SU-DHL-6 (cell line): ENCODE data around the gene SPECC1.

Source experiments
- H2AFZ ChIP-seq: fragments of 200-600 bp; sonication (generic); 2 replicates; pipeline ENCODE4 v1.6.1; 2014; ENCODE audit warnings: low read depth, mild to moderate bottlenecking, moderate library complexity, mixed read lengths, antibody characterized with exemption, low read length; ENCODE audit not compliant: severe bottlenecking
- H3F3A ChIP-seq: fragments of 200-600 bp; shearing (Covaris generic); 2 replicates; pipeline ENCODE4 v1.6.0; 2016; ENCODE audit warnings: antibody characterized with exemption, mild to moderate bottlenecking; ENCODE audit not compliant: insufficient read depth
- H3K27ac ChIP-seq: fragments of 200-600 bp; sonication (generic); 2 replicates; pipeline ENCODE4 v1.5.1; 2016; ENCODE audit warnings: low read depth, mild to moderate bottlenecking, low read length, moderate library complexity, mixed read lengths
- H3K27me3 ChIP-seq: fragments of 200-600 bp; sonication (generic), shearing (Covaris generic); 2 replicates; pipeline ENCODE4 v1.6.0; 2014; ENCODE audit warnings: mild to moderate bottlenecking, low read length
- H3K36me3 ChIP-seq: fragments of 200-600 bp; sonication (generic); 2 replicates; pipeline ENCODE4 v1.6.1; 2014; ENCODE audit warnings: mild to moderate bottlenecking, low read length, mixed read lengths
- H3K4me2 ChIP-seq: fragments of 300-600, 200-600 bp; shearing (Covaris generic), sonication (generic); 2 replicates; pipeline ENCODE4 v1.6.0; 2014; ENCODE audit warnings: low read length, low read depth, mild to moderate bottlenecking; ENCODE audit not compliant: poor library complexity, severe bottlenecking
- H3K4me3 ChIP-seq: fragments of 200-600 bp; sonication (generic); 2 replicates; pipeline ENCODE4 v1.5.1; 2014; ENCODE audit warnings: antibody characterized with exemption, low read length, mild to moderate bottlenecking, mixed read lengths; ENCODE audit not compliant: insufficient read depth, poor library complexity, severe bottlenecking
- H3K79me2 ChIP-seq: fragments of 200-600 bp; sonication (generic); 2 replicates; pipeline ENCODE4 v1.6.1; 2014; ENCODE audit warnings: mild to moderate bottlenecking, low read length, moderate library complexity; ENCODE audit not compliant: insufficient read depth
- H3K9ac ChIP-seq: fragments of 200-600 bp; sonication (generic); 2 replicates; pipeline ENCODE4 v1.7.0; 2014; ENCODE audit warnings: mild to moderate bottlenecking, low read length
- H3K9me2 ChIP-seq: fragments of 200-600 bp; sonication (generic); replicated peaks from 2 replicates; pipeline ENCODE4 v1.6.1; 2014; ENCODE audit warnings: low read length; ENCODE audit not compliant: insufficient read depth
- H3K9me3 ChIP-seq: fragments of 200-600 bp; sonication (generic); 2 replicates; pipeline ENCODE4 v1.6.1; 2014; ENCODE audit warnings: low read length, mixed read lengths; ENCODE audit not compliant: insufficient read depth
- H4K20me1 ChIP-seq: fragments of 200-600 bp; sonication (generic); 2 replicates; pipeline ENCODE4 v1.6.1; 2014; ENCODE audit warnings: low read depth, mild to moderate bottlenecking, antibody characterized with exemption, low read length, moderate library complexity, mixed read lengths
- EZH2phosphoT487 ChIP-seq: fragments of 200-600 bp; sonication (generic), shearing (Covaris generic); conservative IDR thresholded peaks from 2 replicates; pipeline ENCODE4 v1.6.1; 2018; ENCODE audit warnings: mild to moderate bottlenecking, antibody characterized with exemption, low read length, moderate library complexity, mixed read lengths
- TF ChIP-seq, protein P1 (sequence below): fragments of 200-600 bp; sonication (generic); IDR thresholded peaks from one replicate; pipeline ENCODE4 v1.5.1; 2017; ENCODE audit warnings: antibody characterized with exemption, mild to moderate bottlenecking, low read length, moderate library complexity; ENCODE audit not compliant: insufficient read depth, poor library complexity, severe bottlenecking

SPECC1 gene

GRCh38 chr17:20045476-20045875 is 36.3 kb downstream of the SPECC1 start:
- H4K20me1 ChIP-seq: no peaks in the 10 kb centered on the region
- H3K4me3 ChIP-seq: no peak overlapping the region
- no peaks in the 10 kb centered on the region for H3F3A ChIP-seq
- no peak for TF ChIP-seq EZH2phosphoT487
- TF ChIP-seq, protein P1, sequence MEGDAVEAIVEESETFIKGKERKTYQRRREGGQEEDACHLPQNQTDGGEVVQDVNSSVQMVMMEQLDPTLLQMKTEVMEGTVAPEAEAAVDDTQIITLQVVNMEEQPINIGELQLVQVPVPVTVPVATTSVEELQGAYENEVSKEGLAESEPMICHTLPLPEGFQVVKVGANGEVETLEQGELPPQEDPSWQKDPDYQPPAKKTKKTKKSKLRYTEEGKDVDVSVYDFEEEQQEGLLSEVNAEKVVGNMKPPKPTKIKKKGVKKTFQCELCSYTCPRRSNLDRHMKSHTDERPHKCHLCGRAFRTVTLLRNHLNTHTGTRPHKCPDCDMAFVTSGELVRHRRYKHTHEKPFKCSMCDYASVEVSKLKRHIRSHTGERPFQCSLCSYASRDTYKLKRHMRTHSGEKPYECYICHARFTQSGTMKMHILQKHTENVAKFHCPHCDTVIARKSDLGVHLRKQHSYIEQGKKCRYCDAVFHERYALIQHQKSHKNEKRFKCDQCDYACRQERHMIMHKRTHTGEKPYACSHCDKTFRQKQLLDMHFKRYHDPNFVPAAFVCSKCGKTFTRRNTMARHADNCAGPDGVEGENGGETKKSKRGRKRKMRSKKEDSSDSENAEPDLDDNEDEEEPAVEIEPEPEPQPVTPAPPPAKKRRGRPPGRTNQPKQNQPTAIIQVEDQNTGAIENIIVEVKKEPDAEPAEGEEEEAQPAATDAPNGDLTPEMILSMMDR: no peak
- H2AFZ ChIP-seq: no peak overlapping the region
- no peak overlapping the region for H3K4me2 ChIP-seq
- no peaks in the 10 kb centered on the region for H3K9me3 ChIP-seq
- no peaks in the 10 kb centered on the region for H3K27me3 ChIP-seq
- H3K79me2 ChIP-seq: no peaks in the 10 kb centered on the region
- H3K9me2 ChIP-seq: no peaks in the 10 kb centered on the region
- no peaks in the 10 kb centered on the region for H3K36me3 ChIP-seq
- no peak overlapping the region for H3K27ac ChIP-seq
- no peak overlapping the region for H3K9ac ChIP-seq

DNA sequence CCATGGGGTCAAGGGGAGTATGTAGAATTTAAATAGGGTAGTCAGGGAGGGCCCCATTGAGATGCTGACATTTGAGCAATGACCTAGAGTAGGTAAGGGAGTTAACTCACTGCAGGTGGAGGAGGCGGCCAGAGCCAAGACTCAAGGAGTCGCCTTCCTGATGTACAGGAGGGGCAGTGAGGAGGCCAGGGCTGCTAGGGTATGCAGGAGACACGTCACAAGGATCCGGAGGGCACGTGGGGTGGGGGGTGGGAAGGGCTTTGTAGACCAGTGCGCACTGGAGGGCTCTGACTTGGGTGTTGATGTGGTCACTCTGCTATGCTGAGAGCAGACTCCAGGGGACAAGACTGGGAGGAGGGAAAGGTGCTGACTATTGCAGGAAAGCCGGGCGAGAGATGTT is 37.5 kb downstream of the SPECC1 start:
- H3F3A ChIP-seq: no peaks in the 10 kb centered on the region
- H3K4me2 ChIP-seq: no peak overlapping the region
- no peaks in the 10 kb centered on the region for H3K9me3 ChIP-seq
- no peak overlapping the region for H3K4me3 ChIP-seq
- no peak overlapping the region for H3K9ac ChIP-seq
- no peak for TF ChIP-seq EZH2phosphoT487
- TF ChIP-seq, protein P1: no peak
- H3K27me3 ChIP-seq: no peaks in the 10 kb centered on the region
- H3K27ac ChIP-seq: no peak overlapping the region
- H3K9me2 ChIP-seq: no peaks in the 10 kb centered on the region
- H3K79me2 ChIP-seq: no peaks in the 10 kb centered on the region
- H2AFZ ChIP-seq: no peak overlapping the region
- H4K20me1 ChIP-seq: no peaks in the 10 kb centered on the region
- no peaks in the 10 kb centered on the region for H3K36me3 ChIP-seq

DNA sequence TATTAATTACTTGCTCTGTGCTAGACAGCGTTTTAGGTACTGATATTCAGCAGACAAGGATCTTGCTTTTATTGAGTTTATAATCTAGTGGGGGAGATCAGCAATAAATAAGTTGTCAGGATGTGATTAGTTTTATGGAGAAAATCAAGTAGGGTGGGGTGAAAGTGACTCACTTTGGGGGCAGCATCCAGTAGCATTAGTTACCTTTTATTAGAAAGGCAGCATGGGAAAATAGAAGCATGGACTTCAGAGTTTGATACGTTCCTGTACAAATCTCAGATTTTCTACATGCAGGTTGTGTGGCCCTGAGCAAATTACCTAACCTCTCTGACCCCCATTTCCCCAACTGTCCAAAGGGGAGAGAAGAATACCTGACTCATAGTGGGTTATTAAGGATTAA is 42.5 kb downstream of the SPECC1 start:
- Histone ChIP-seq H3K79me2 (no peaks in the 10 kb centered on the region), H3K27me3 (no peaks in the 10 kb centered on the region), H3K9me2 (no peaks in the 10 kb centered on the region), H4K20me1 (no peaks in the 10 kb centered on the region), H3K4me3 (no peak overlapping the region), H2AFZ (no peak overlapping the region), H3F3A (no peaks in the 10 kb centered on the region), H3K36me3 (no peaks in the 10 kb centered on the region), H3K9ac (no peak overlapping the region), H3K9me3 (no peaks in the 10 kb centered on the region), H3K27ac (no peak overlapping the region), H3K4me2 (no peak overlapping the region)
- TF ChIP-seq, protein P1: no peak
- no peak for TF ChIP-seq EZH2phosphoT487

DNA sequence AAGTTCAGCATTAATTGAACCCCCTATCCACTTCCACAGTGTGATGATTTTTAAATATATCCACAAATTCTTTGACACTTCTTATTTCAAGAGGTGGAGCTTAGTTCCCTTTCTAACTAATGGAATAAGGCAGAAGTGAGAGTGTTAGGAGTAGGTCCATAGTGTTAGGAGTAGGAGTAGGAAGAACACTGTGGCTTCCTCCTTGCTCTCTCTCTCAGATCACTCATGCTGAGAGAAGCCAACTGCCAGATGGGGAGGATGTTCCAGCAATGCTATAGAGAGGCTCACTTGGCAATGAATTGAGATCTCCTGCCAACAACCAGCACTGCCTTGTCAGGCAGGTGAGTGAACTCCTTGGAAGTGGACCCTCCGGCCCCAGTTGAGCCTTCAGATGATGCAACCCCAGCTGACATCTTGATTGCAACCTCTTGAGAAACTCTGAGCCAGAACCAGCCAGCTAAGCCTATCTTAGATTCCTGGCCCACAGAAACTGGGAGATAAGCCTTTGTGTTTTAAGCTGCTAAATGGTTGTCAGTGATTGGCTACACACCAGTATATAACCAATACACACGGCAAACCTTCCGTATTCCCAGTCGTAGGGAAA is 44.3 kb downstream of the SPECC1 start:
- Histone ChIP-seq H3K79me2 (no peaks in the 10 kb centered on the region), H3K9me2 (no peaks in the 10 kb centered on the region), H3K4me2 (no peak overlapping the region), H3K9ac (no peak overlapping the region), H4K20me1 (no peaks in the 10 kb centered on the region), H3F3A (no peaks in the 10 kb centered on the region), H3K4me3 (no peak overlapping the region), H3K27me3 (no peaks in the 10 kb centered on the region), H3K9me3 (no peaks in the 10 kb centered on the region), H3K27ac (no peak overlapping the region), H3K36me3 (no peaks in the 10 kb centered on the region), H2AFZ (no peak overlapping the region)
- TF ChIP-seq EZH2phosphoT487: no peak
- TF ChIP-seq, protein P1: no peak
